SK-N-SH treated with all-trans-retinoic acid at 6 μM for 48 hours (cell line): ENCODE results near the gene TTC21B.

ENCODE experiments used
- ATAC-seq: fragments of 200-7000 bp; cut with Tn5 transposase; 3 replicates; pipeline ENCODE4 v1.9.1; 2020; ENCODE audit warnings: mild to moderate bottlenecking, moderate library complexity
- BACH2 ChIP-seq: fragments of 250-450 bp; sonication (Bioruptor Pico); IDR thresholded peaks from 2 replicates; pipeline ENCODE4 v1.9.0; 2021; ENCODE audit warnings: mild to moderate bottlenecking, borderline replicate concordance
- CSDC2 ChIP-seq: fragments of 250-450 bp; sonication (Bioruptor Pico); IDR thresholded peaks from 2 replicates; pipeline ENCODE4 v1.5.0; 2020; ENCODE audit warnings: mild to moderate bottlenecking, moderate library complexity
- ESRRG ChIP-seq: fragments of 250-450 bp; sonication (Bioruptor Pico); IDR thresholded peaks from 2 replicates; pipeline ENCODE4 v1.6.1; 2021; ENCODE audit warnings: mild to moderate bottlenecking
- GLIS3 ChIP-seq: fragments of 250-450 bp; sonication (Bioruptor Pico); IDR thresholded peaks from 2 replicates; pipeline ENCODE4 v1.5.0; 2020; ENCODE audit warnings: mild to moderate bottlenecking, moderate library complexity
- ISL1 ChIP-seq: fragments of 250-450 bp; sonication (Bioruptor Pico); IDR thresholded peaks from 2 replicates; pipeline ENCODE4 v2.1.2; 2022; ENCODE audit warnings: mild to moderate bottlenecking, moderate library complexity
- OSR1 ChIP-seq: fragments of 250-450 bp; sonication (Bioruptor Pico); IDR thresholded peaks from 2 replicates; pipeline ENCODE4 v1.8.0; 2022; ENCODE audit warnings: moderate library complexity, mild to moderate bottlenecking, inconsistent platforms
- PPARA ChIP-seq: fragments of 250-450 bp; sonication (Bioruptor Pico); IDR thresholded peaks from 2 replicates; pipeline ENCODE4 v1.5.0; 2020; ENCODE audit warnings: mild to moderate bottlenecking, borderline replicate concordance
- RARB ChIP-seq: fragments of 250-450 bp; sonication (Bioruptor Pico); IDR thresholded peaks from 2 replicates; pipeline ENCODE4 v1.8.0; 2021; ENCODE audit warnings: mild to moderate bottlenecking, moderate library complexity
- SNAI2 ChIP-seq: fragments of 250-450 bp; sonication (Bioruptor Pico); IDR thresholded peaks from 2 replicates; pipeline ENCODE4 v1.5.0; 2020; ENCODE audit warnings: mild to moderate bottlenecking, moderate library complexity
- TCF4 ChIP-seq: fragments of 250-450 bp; sonication (Bioruptor Pico); IDR thresholded peaks from 2 replicates; pipeline ENCODE4 v1.8.0; 2021; ENCODE audit warnings: mild to moderate bottlenecking, moderate library complexity, borderline replicate concordance
- TOX ChIP-seq: fragments of 250-450 bp; sonication (Bioruptor Pico); IDR thresholded peaks from 2 replicates; pipeline ENCODE4 v1.8.0; 2021; ENCODE audit warnings: mild to moderate bottlenecking, moderate library complexity, borderline replicate concordance
- ZC3H10 ChIP-seq: fragments of 250-450 bp; sonication (Bioruptor Pico); IDR thresholded peaks from 2 replicates; pipeline ENCODE4 v1.5.1; 2021; ENCODE audit warnings: mild to moderate bottlenecking, moderate library complexity
- ZFP3 ChIP-seq: fragments of 250-450 bp; sonication (Bioruptor Pico); IDR thresholded peaks from 2 replicates; pipeline ENCODE4 v1.5.0; 2020; ENCODE audit warnings: mild to moderate bottlenecking, moderate library complexity
- ZFP30 ChIP-seq: fragments of 450-650 bp; formaldehyde crosslinking; IDR thresholded peaks from 2 replicates; pipeline ENCODE4 v1.5.0; 2022; ENCODE audit warnings: mild to moderate bottlenecking, moderate library complexity
- ZNF565 ChIP-seq: fragments of 450-650 bp; formaldehyde crosslinking; conservative IDR thresholded peaks from 2 replicates; pipeline ENCODE4 v1.5.0; 2020; ENCODE audit warnings: low read depth, mild to moderate bottlenecking, moderate library complexity
- ZNF70 ChIP-seq: fragments of 450-650 bp; formaldehyde crosslinking; IDR thresholded peaks from 2 replicates; pipeline ENCODE4 v1.5.0; 2020; ENCODE audit warnings: mild to moderate bottlenecking, moderate library complexity
- ZNF8 ChIP-seq: fragments of 450-650 bp; formaldehyde crosslinking; IDR thresholded peaks from 2 replicates; pipeline ENCODE4 v1.5.0; 2020; ENCODE audit warnings: mild to moderate bottlenecking, moderate library complexity
- TF ChIP-seq, protein P1 (sequence below): fragments of 250-450 bp; sonication (Bioruptor Pico); IDR thresholded peaks from 2 replicates; pipeline ENCODE4 v1.5.0; 2020; ENCODE audit warnings: mild to moderate bottlenecking, moderate library complexity
- TF ChIP-seq, protein P2 (sequence below): fragments of 250-450 bp; sonication (Bioruptor Pico); IDR thresholded peaks from 2 replicates; pipeline ENCODE4 v1.8.0; 2021; ENCODE audit warnings: low read depth, mild to moderate bottlenecking, moderate library complexity, borderline replicate concordance
- TF ChIP-seq, protein P3 (sequence below): fragments of 250-450 bp; sonication (Bioruptor Pico); IDR thresholded peaks from 2 replicates; pipeline ENCODE4 v1.5.1; 2020; ENCODE audit warnings: low read depth, mild to moderate bottlenecking, moderate library complexity
- TF ChIP-seq, protein P4 (sequence below): fragments of 250-450 bp; sonication (Bioruptor Pico); IDR thresholded peaks from 2 replicates; pipeline ENCODE4 v1.8.0; 2020; ENCODE audit warnings: mild to moderate bottlenecking, moderate library complexity, borderline replicate concordance

The TTC21B gene

DNA sequence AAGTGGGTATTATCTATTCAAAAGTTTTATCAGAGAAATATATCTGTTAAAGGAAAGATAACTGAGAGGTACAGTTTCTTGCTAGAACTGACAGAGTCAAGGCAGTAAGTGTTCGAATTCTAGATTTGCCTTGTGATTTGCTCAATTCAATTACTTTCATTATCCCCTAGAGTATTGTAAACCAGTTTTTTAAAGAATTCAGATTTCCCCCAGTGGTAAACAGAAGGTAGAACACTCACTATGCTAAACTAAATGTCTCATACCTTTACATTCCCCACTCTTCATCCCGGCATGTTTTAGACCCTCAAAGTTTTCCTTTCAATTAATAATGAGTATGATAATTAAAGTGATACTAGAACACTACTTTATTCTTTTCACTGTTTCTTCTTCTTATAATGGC, 28.6 kb downstream of the TTC21B start (continued):
- TF ChIP-seq, protein P1, sequence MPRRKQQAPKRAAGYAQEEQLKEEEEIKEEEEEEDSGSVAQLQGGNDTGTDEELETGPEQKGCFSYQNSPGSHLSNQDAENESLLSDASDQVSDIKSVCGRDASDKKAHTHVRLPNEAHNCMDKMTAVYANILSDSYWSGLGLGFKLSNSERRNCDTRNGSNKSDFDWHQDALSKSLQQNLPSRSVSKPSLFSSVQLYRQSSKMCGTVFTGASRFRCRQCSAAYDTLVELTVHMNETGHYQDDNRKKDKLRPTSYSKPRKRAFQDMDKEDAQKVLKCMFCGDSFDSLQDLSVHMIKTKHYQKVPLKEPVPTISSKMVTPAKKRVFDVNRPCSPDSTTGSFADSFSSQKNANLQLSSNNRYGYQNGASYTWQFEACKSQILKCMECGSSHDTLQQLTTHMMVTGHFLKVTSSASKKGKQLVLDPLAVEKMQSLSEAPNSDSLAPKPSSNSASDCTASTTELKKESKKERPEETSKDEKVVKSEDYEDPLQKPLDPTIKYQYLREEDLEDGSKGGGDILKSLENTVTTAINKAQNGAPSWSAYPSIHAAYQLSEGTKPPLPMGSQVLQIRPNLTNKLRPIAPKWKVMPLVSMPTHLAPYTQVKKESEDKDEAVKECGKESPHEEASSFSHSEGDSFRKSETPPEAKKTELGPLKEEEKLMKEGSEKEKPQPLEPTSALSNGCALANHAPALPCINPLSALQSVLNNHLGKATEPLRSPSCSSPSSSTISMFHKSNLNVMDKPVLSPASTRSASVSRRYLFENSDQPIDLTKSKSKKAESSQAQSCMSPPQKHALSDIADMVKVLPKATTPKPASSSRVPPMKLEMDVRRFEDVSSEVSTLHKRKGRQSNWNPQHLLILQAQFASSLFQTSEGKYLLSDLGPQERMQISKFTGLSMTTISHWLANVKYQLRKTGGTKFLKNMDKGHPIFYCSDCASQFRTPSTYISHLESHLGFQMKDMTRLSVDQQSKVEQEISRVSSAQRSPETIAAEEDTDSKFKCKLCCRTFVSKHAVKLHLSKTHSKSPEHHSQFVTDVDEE: no peak
- TF ChIP-seq CSDC2 (no peak), ZNF8 (CRISPR knock-in tag) (no peak), OSR1 (CRISPR knock-in tag) (no peak), ISL1 (CRISPR knock-in tag) (no peak), SNAI2 (CRISPR knock-in tag) (no peak)
- TF ChIP-seq, protein P2, sequence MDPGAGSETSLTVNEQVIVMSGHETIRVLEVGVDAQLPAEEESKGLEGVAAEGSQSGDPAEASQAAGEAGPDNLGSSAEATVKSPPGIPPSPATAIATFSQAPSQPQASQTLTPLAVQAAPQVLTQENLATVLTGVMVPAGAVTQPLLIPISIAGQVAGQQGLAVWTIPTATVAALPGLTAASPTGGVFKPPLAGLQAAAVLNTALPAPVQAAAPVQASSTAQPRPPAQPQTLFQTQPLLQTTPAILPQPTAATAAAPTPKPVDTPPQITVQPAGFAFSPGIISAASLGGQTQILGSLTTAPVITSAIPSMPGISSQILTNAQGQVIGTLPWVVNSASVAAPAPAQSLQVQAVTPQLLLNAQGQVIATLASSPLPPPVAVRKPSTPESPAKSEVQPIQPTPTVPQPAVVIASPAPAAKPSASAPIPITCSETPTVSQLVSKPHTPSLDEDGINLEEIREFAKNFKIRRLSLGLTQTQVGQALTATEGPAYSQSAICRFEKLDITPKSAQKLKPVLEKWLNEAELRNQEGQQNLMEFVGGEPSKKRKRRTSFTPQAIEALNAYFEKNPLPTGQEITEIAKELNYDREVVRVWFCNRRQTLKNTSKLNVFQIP (CRISPR knock-in tag): no peak
- TF ChIP-seq, all 23 proteins: peak for 0

DNA sequence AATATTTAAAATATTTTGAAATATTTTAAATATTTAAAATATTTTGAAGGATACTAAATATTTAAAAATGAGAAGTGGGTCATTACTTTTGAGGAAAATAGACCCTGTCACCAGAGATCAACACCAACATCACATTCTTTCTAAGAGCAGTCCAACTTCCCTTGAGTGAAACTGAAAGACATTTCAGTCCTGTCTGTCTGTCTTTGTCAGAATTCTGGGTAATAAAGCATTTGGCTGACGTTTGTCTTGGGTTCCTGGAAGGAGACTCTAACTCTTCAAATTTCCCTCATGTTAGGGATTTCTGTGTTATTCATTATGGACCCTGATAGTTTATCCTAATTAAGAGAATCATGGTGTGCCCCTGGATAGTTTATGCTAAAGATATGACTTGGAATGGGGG, 32.8 kb downstream of the TTC21B start:
- TF ChIP-seq ZNF70 (CRISPR knock-in tag) (no peak), SNAI2 (CRISPR knock-in tag) (no peak), PPARA (CRISPR knock-in tag) (no peak), ZFP3 (CRISPR knock-in tag) (no peak), ZNF8 (CRISPR knock-in tag) (no peak)
- ATAC-seq: no peak

DNA sequence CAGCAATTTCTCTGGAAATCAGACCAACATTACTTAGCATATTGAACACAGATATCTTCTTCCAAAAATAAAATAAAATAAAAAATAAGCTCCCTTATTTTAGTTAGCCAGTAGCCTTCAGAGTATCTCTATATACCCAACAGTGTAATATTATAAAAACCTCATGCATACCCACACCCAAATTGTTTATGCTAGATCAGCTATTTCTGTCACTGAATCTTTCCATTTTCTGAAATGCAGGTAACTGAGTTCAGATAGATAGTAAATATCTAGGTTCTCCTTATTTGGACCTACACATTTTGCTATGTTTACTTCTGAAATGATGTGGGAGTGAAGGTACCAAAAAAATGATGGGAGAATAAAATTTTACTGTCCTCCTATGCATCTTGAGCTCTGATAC, 39.9 kb downstream of the TTC21B start:
- TF ChIP-seq OSR1 (CRISPR knock-in tag) (no peak), ISL1 (CRISPR knock-in tag) (no peak), PPARA (CRISPR knock-in tag) (no peak)
- no peak for ATAC-seq

DNA sequence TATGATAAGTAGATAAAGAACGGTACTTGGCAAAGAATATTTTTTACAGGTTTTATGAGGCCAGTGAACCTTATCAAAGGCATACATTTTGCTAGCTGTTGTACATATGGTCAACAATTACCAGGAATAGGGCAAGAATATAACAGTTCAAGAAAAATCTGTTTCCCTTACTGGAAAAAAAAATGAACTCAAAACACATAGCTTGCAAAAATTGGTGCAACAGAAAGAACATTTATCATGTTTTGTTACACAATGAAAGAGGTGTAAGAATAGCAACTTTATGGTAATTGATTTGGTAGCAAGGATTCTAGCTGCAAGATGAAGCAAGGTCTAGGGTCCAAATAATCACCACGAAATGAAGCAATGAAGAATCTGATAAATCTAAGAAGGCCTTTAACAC, 41.6 kb downstream of the TTC21B start:
- ATAC-seq: no peak
- TF ChIP-seq ZC3H10 (CRISPR knock-in tag) (no peak), ZFP30 (CRISPR knock-in tag) (no peak), ZNF8 (CRISPR knock-in tag) (no peak), TOX (no peak), TCF4 (CRISPR knock-in tag) (no peak), PPARA (CRISPR knock-in tag) (no peak), RARB (CRISPR knock-in tag) (no peak), SNAI2 (CRISPR knock-in tag) (no peak), ESRRG (CRISPR knock-in tag) (no peak), CSDC2 (no peak), GLIS3 (CRISPR knock-in tag) (no peak), ISL1 (CRISPR knock-in tag) (no peak), ZNF565 (CRISPR knock-in tag) (no peak), BACH2 (CRISPR knock-in tag) (no peak)
- TF ChIP-seq, protein P3, sequence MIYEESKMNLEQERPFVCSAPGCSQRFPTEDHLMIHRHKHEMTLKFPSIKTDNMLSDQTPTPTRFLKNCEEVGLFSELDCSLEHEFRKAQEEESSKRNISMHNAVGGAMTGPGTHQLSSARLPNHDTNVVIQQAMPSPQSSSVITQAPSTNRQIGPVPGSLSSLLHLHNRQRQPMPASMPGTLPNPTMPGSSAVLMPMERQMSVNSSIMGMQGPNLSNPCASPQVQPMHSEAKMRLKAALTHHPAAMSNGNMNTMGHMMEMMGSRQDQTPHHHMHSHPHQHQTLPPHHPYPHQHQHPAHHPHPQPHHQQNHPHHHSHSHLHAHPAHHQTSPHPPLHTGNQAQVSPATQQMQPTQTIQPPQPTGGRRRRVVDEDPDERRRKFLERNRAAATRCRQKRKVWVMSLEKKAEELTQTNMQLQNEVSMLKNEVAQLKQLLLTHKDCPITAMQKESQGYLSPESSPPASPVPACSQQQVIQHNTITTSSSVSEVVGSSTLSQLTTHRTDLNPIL (CRISPR knock-in tag): no peak
- TF ChIP-seq, protein P2 (CRISPR knock-in tag): no peak
- TF ChIP-seq, protein P4, sequence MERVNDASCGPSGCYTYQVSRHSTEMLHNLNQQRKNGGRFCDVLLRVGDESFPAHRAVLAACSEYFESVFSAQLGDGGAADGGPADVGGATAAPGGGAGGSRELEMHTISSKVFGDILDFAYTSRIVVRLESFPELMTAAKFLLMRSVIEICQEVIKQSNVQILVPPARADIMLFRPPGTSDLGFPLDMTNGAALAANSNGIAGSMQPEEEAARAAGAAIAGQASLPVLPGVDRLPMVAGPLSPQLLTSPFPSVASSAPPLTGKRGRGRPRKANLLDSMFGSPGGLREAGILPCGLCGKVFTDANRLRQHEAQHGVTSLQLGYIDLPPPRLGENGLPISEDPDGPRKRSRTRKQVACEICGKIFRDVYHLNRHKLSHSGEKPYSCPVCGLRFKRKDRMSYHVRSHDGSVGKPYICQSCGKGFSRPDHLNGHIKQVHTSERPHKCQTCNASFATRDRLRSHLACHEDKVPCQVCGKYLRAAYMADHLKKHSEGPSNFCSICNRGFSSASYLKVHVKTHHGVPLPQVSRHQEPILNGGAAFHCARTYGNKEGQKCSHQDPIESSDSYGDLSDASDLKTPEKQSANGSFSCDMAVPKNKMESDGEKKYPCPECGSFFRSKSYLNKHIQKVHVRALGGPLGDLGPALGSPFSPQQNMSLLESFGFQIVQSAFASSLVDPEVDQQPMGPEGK (CRISPR knock-in tag): no peak
- TF ChIP-seq, all 23 proteins: peak for 0
